Cardiac fibroblast (primary cell): ENCODE data around the gene ATP5F1D.

Experiments used
- DNase-seq, 2 donors: peaks; one replicate each; pipeline versions ENCODE4 v3.0.0 to v3.0.0-alpha.2; 2010; ENCODE audit warnings: low read depth in 2 of 2
- H3K4me3 ChIP-seq, 2 donors: replicated peaks in 1 of 2; 1 replicate in 1 of 2; 2 replicates in 1 of 2; pipeline ENCODE4 v1.5.1; 2011; ENCODE audit warnings: low read depth in 2 of 2, low read length in 2 of 2, mild to moderate bottlenecking in 2 of 2, moderate library complexity in 1 of 2
- TF ChIP-seq, protein P1 (sequence below): IDR thresholded peaks from one replicate; pipeline ENCODE4 v1.5.1; 2011; ENCODE audit warnings: low read depth, mild to moderate bottlenecking, low read length, inconsistent platforms

The ATP5F1D gene

DNA sequence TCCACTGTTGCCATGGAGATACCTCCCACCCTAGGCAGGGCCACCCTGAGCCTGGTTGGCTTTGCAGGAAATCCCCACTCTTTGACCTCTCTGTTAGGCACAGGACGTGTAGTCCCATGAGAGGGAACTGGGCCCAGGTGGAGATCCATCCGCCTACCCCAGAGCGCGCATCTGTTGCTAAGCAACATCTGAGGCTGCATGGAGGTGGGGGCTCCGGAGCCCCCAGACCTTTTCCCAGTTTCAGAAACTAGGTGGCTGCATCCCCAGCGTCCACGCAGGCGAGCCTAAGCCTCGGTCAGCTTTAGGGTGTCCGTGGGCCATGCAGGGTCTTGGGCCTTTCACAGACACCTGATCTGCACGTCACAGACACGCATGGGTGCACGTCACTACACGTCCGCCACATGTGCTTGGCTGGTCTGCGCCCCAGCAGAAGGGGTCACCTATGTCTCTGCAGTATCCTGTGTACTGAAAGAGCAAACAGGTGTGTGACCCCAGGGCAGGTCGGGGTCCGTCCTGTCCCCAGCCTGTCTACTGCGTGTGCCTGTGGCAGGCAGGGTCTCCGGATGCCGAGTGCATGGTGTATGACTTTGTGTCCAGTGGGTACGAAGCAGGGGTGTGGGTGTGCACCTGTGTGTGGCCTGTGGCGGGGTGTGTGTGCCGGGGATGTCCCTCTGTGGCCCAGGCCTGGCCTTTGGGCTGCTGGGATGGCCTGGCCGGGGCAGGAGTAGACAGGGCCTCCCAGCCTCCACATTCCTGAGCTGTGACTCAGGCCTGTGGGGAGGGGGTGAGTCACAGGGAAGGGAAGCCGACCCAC lies 23.5 kb downstream of the ATP5F1D start:
- H3K4me3 ChIP-seq = no peak overlapping the region
- DNase-seq = peak; percentile 86 to 94
- TF ChIP-seq, protein P1, sequence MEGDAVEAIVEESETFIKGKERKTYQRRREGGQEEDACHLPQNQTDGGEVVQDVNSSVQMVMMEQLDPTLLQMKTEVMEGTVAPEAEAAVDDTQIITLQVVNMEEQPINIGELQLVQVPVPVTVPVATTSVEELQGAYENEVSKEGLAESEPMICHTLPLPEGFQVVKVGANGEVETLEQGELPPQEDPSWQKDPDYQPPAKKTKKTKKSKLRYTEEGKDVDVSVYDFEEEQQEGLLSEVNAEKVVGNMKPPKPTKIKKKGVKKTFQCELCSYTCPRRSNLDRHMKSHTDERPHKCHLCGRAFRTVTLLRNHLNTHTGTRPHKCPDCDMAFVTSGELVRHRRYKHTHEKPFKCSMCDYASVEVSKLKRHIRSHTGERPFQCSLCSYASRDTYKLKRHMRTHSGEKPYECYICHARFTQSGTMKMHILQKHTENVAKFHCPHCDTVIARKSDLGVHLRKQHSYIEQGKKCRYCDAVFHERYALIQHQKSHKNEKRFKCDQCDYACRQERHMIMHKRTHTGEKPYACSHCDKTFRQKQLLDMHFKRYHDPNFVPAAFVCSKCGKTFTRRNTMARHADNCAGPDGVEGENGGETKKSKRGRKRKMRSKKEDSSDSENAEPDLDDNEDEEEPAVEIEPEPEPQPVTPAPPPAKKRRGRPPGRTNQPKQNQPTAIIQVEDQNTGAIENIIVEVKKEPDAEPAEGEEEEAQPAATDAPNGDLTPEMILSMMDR = no peak

DNA sequence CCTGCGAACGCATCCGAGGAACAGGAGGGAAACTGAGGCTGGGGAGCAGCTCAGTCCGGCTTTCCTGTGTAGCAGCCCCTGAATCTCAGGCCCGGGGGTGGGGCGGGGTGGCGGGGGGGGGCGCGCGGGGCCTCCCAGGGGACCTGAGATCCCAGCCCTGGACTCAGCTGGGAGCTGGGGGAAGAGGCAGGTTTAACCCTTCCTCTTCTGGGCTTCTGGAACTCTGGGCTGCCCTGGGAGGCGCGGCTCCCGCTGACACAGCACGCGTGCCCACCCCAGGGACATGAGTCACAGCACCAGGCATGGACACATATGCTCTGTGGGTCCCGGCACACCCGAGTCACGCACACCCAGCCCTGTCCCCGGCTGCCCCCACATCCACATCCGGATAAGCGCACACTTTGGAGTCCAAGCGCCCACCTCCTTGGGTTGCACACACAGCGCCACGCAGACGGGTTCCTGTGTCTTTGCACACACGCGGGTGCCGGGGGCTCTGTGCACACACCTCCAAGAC lies 24.1 kb downstream of the ATP5F1D start:
- TF ChIP-seq, protein P1 = no peak
- DNase-seq = peak; percentile 68 to 92
- H3K4me3 ChIP-seq = peak overlapping the region; percentile 22 to 53

- peak; percentile 89 to 92 for DNase-seq
- peak overlapping the region; percentile 40 to 53 for H3K4me3 ChIP-seq
- TF ChIP-seq, protein P1 = no peak
Measured at GRCh38 chr19:1266129-1266915, 24.8 kb downstream of the ATP5F1D start.

GRCh38 chr19:1266916-1267476 lies 25.4 kb downstream of the ATP5F1D start:
- peak in 1 of 2 donors; percentile 64 for DNase-seq
- TF ChIP-seq, protein P1 = peak; percentile 60

DNA sequence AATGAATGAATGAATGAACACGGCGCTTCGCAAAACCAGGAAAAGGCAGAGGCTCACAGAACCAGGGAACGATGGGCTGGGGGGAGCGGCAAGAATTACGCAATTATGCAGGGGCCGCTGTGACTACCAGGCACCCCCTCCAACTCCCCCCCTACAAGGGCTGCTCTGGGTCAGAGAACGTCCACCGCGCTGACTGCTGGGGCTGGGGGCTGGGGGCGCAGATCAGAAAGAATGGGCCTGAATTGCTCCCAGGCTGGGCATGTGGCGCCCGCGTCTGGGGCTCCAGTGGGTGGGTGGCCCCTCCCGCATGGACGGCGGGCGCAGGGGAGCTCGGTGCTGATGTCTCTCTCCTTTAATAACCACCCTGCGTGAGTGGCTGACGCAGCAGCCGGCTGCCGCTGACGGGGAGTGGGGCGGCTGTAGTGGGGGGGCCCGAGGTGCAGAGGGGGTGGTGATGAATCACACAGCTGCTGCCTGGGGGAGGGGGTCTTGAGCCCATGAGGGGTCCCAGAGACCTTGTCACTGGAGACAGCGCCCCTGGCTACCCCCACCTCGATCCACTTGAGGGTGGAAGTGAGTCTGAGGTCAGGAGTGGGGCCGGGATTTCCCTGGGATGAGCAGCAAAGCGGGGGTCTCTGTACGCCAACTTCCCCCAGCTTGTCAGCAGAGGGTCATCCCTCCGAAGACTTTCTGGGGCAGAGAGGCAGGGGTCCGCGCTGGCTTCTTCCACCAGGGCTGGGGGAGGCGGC lies 26.1 kb downstream of the ATP5F1D start:
- H3K4me3 ChIP-seq = peak overlapping the region in 1 of 2 donors; percentile 53
- DNase-seq = peak in 1 of 2 donors; percentile 16
- TF ChIP-seq, protein P1 = no peak

More at GRCh38 chr19:1266916-1267476, 25.4 kb downstream of the ATP5F1D start:
- H3K4me3 ChIP-seq = peak overlapping the region; percentile 40 to 53
